ENCODE results near the gene LSM5.

DNA sequence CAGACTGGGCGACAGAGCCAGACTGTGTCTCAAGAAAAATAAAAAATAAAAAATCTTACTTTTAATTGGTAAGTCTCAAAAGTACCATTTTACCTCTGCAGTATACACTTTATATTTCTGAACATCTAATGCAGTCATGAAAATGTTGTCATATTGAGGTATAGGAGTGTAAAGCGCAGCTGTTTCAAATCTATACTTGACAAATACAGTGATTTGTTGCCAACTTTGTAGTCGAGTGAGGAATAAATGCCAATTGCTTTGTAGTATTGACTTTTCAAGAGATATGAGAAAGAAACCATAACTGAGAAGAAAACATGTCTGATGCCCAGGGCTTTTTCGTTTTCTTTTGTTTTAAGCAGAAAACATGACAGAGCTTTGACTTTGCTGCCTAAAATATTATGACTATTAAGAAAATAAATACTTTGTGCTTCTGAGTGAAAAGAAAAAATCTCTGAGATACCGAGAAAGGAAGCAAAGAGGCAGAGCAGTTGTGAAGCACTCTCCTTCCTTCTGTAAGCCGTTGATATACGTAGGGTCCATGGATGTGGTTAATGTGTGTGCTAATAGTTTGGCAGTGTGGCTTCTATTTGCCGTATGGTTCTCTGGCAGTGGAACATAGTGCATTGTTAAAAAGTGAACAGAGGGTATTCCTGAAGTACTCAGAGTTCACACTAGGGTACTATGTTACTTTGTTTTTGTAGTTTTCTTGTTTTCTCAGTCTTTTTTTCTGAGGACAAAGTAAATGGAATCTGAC, 43.3 kb upstream of the LSM5 start:
- TF ChIP-seq, protein P1, sequence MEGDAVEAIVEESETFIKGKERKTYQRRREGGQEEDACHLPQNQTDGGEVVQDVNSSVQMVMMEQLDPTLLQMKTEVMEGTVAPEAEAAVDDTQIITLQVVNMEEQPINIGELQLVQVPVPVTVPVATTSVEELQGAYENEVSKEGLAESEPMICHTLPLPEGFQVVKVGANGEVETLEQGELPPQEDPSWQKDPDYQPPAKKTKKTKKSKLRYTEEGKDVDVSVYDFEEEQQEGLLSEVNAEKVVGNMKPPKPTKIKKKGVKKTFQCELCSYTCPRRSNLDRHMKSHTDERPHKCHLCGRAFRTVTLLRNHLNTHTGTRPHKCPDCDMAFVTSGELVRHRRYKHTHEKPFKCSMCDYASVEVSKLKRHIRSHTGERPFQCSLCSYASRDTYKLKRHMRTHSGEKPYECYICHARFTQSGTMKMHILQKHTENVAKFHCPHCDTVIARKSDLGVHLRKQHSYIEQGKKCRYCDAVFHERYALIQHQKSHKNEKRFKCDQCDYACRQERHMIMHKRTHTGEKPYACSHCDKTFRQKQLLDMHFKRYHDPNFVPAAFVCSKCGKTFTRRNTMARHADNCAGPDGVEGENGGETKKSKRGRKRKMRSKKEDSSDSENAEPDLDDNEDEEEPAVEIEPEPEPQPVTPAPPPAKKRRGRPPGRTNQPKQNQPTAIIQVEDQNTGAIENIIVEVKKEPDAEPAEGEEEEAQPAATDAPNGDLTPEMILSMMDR (conservative IDR thresholded peaks at IDR 0.05), result no peak
- TF ChIP-seq EZH2 (IDR thresholded peaks at IDR 0.05; ENCODE audit: low read depth), result no peak
